Left cardiac atrium (tissue), 4 donors: ENCODE results near the gene ARID1A. TPM values are rescaled to one million over a fixed set of nuclear protein-coding genes. Genes with fewer than 3 reads are reported as not detected.
A peak's percentile ranks its signal among the peaks of the same experiment; 100 is the strongest.

ENCODE experiments used
- ATAC-seq, 2 donors: fragments of 200-7000 bp; cut with Tn5 transposase; one replicate each; pipeline ENCODE4 v1.9.1; 2020; ENCODE audit warnings: mild to moderate bottlenecking in 2 of 2, moderate library complexity in 2 of 2
- DNase-seq: peaks from one replicate; pipeline ENCODE4 v3.0.0-alpha.2; 2020
- intact Hi-C, 2 donors: fragments of 100-400 bp; cut with DNase I; formaldehyde crosslinking; loops; one replicate each; pipeline versions ENCODE4 v1.14.1 to v1.15.1; 2022 to 2023
- total RNA-seq, 2 donors: library from RNA; stranded (reverse); fragmentation: NEBNext Ultra II Directional; extraction: Animal tissue kit (Norgen Biotek cat#: 25700); gene quantifications; one replicate each; pipeline ENCODE4 v1.2.1, GENCODE V29; 2021
- donor health status: DM: no; HTN: yes; CAD: no.
- donor health status: DM: no; HTN: yes; CAD: no; lungs with severe emphysema.
- donor health status: DM: yes; HTN: yes; CAD: no.
- donor health status: Dilated cardiomyopathy.

Gene ARID1A
- total RNA-seq, 2 donors from 2014 or later = 34.5 to 38.5 TPM

DNA sequence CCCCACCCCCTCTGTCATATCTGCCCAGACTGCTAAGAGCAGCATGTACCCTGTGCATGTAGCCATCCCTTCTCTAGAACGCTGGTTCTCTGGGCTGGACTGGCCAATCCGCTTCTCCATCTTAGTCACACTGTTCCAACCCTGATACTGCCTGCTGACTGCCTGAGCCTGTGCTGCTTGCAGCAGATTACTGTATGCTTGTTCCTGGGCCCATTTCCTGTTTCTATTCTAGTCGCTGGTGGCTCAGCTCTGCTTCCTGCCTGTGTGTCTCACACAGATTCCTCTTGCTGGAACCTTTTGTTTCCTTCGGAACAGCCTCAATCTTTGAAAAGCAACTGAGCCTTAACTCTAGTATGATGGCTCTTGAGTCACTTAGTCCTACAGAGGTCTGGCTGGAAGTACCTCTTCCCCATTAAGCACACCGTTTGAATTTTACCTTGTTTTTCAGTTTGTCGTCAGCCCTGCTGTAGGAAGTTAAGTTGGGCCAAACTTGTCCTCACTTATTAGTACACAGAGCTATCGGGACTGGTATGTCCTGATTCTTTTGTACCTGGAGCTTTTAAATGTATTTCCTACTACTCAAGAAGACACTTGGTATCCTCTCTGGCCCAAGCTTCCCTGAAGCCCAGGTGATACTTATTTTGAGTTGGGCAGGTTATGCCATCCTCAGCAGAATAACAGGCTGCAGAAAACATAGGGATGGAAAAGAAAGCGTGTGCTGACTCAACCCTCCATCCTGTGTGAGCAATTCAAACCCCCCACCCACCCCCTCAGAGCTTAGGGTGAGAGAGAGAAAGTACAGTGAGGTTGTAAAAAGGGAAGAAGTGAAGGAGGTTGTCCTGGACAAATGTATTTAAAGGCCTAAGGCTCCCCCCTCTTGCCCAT is 48.5 kb downstream of the ARID1A start:
- ATAC-seq = peak; percentile 94 to 98
- peak; percentile 80 for DNase-seq
- intact Hi-C loops = no loop called here

DNA sequence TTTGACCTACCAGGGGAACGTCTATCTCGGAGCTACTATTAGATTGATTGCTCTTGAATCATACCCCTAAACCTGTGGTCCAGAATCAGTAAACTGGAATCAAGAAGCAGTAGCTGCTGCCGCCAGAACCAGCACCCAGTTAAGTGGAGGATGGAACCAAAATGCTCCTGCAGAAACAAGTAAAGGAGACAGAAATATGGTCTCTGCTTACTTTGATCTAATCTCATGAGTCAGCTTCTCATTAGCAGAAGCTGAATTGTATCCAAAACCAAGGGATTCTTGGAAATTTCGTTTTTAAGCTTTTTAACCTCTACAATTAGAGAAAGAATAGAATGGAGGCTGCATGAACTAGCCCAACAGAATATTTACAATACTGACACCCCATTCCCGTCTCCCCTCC is 49.4 kb downstream of the ARID1A start:
- ATAC-seq (no peak), DNase-seq (no peak)
- intact Hi-C loops = no loop called here

GRCh38 chr1:26747048-26747447 is 51.2 kb downstream of the ARID1A start:
- intact Hi-C loops = no loop called here
- no peak for DNase-seq
- no peak for ATAC-seq

DNA sequence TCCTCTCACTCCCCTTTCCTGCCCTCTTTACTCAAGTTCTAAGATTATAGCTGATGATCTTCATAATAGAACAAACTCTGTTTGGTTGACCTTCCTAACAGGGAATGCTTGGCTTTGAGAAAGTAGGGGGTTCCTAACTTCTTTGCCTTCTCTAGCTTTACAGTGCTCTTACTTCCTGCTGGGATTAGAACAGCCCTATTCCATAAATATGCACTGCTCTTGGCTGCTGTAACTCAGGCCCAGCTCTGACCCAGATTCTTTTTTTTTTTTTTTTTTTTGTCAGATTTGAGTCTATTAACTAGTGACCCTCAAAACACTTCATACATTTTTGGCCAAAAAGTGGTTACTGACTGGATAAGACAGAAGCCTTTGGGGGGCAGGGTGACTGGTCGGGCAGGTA is 52.5 kb downstream of the ARID1A start:
- intact Hi-C loops = no loop called here
- ATAC-seq = no peak
- no peak for DNase-seq

- no peak for DNase-seq
- ATAC-seq = no peak
- intact Hi-C loops = no loop called here
Observed at GRCh38 chr1:26749458-26749857, 53.6 kb downstream of the ARID1A start.

- DNase-seq (no peak), ATAC-seq (no peak)
- intact Hi-C loops = loop anchor here in 1 of 2 donors (5.0 kb wide), 2 partner anchors 37 to 48 kb away; partner anchors contain the start of gene PIGV
Observed at GRCh38 chr1:26750428-26750827, 54.6 kb downstream of the ARID1A start.

- intact Hi-C loops = loop anchor here in 1 of 2 donors (5.0 kb wide), 2 partner anchors 35 to 50 kb away; partner anchors contain the start of gene PIGV
- DNase-seq = peak; percentile 62
- ATAC-seq = peak in 1 of 2 donors; percentile 17
Observed at GRCh38 chr1:26752519-26752918, 56.7 kb downstream of the ARID1A start.

DNA sequence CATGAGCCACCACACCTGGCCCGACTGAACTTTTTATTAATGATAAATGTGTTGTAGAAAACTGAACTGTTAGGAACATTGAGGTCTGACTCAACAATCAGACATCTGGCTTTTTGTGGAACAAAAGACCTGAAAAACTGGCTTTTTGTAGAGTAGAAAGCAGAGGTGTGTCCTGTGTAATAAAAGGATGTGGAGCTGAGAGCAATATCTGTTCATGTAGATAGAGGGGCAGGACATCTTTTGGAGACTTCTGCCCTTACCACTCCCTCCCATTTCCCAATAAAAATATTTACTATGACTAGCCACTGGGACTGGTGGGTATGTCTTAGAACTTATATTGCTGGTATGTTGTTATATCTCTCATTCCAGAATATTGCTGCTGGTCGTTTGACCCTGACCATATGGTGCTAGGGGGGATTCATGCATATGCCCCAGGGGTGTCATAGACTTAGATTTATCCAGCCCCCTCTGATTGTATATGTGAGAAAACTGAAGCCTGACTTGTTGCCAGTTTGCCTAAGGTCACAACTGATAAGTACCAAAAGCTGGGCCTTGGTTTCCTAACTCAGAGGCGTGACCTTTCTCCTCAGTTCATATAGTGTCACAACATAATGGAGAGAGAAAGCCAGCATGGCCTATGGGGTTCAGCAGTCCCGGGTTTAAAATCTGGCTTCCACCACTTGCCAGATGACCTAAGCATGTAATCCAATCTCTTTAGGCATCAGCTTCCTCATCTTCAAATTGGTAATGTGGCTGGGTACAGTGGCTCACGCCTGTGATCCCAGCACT is 58.5 kb downstream of the ARID1A start:
- no peak for ATAC-seq
- DNase-seq = no peak
- intact Hi-C loops = loop anchor here in 1 of 2 donors (5.0 kb wide), 2 partner anchors 33 to 52 kb away; partner anchors contain the start of gene PIGV

- intact Hi-C loops = no loop called here
- DNase-seq (no peak), ATAC-seq (no peak)
Observed at GRCh38 chr1:26758358-26758757, 62.5 kb downstream of the ARID1A start.

DNA sequence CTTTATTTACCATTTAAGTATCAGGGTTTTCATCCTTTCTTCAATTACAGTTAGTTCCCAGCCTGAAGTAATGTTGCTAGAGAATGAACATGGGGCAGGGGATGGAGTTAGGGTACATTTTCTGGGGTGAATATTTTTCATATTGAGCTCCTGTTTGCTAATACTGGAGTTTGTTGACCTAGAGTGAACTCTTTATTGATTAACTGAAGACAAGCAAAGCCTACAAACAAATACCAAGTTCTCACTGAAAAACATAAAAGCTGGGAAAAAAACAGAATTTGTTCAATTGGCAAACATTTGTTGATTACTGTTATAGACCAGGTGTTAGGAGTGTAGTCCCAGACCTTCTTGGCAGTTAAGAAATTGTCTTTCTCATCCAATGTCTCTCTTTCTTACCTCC is 63.7 kb downstream of the ARID1A start:
- intact Hi-C loops = no loop called here
- ATAC-seq (no peak), DNase-seq (no peak)

DNA sequence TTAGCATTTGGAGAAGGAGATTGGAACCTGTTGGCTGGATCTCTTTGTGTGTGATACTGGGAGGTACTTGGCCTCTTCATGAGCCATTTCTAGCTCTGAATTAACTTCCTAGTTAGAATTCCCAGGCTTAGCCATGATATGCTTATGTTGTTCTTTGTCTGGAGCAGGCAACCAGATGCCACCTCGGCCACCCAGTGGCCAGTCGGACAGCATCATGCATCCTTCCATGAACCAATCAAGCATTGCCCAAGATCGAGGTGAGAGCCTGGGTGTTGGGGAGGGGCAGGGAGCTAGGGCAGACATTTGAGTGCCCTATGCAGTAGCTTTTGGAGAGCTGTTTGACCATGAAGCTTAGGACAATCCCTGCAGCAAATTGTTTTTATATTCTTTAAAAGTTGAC is 65.4 kb downstream of the ARID1A start:
- DNase-seq (no peak), ATAC-seq (no peak)
- intact Hi-C loops = no loop called here

DNA sequence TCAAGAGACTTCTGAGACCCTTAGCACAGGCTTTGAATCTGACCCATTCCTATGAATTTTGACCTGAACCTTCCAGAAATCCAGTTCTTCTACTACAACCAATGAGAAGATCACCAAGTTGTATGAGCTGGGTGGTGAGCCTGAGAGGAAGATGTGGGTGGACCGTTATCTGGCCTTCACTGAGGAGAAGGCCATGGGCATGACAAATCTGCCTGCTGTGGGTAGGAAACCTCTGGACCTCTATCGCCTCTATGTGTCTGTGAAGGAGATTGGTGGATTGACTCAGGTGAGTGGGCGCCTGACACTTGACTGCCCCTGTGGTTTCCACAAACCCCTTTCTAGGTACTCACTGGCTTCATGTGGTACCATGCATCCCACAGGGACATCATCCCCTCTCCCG is 71.9 kb downstream of the ARID1A start:
- DNase-seq (no peak), ATAC-seq (no peak)
- intact Hi-C loops = loop anchor here in 1 of 2 donors (5.0 kb wide), 1 partner anchor 35 kb away; no protein-coding TSS in a partner anchor

DNA sequence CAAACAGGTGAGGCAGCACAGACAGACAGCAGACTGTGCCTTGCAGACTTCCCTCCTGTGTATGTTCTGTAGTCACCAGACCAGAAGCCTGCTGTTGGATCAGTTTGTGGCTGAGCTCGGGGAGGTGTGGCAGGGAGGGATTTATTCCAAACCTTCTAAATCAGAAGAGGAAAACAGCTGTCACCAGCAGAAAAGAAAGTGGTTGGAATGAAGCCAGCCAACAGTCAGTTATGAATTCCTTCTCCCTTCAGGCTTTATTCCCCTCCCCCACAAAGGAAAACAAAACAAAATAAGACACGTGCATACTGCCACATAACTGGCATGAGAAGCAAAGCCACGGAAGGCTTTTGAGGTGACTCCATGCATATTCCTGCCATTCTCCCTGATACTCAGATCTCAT is 72.9 kb downstream of the ARID1A start:
- ATAC-seq = no peak
- no peak for DNase-seq
- intact Hi-C loops = loop anchor here in 1 of 2 donors (5.0 kb wide), 1 partner anchor 36 kb away; no protein-coding TSS in a partner anchor

DNA sequence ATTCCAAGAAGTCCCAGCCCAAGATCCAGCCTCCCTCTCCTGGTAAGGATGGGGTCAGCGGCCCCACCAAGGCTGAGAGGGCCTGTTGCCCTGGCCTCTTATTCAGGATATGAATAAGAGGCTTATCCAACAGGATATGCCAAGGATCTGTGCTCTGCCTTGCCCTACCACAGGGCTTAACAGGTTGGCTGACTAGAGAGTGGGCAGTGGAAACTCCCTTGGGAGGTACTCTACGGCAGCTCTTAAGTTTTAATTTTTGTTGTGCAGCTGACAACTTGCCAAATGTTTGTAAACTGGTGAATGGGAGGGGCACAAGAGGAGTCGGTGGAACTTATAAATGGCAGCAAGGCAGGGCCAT is 75.4 kb downstream of the ARID1A start:
- peak; percentile 13 to 35 for ATAC-seq
- intact Hi-C loops = no loop called here
- no peak for DNase-seq

DNA sequence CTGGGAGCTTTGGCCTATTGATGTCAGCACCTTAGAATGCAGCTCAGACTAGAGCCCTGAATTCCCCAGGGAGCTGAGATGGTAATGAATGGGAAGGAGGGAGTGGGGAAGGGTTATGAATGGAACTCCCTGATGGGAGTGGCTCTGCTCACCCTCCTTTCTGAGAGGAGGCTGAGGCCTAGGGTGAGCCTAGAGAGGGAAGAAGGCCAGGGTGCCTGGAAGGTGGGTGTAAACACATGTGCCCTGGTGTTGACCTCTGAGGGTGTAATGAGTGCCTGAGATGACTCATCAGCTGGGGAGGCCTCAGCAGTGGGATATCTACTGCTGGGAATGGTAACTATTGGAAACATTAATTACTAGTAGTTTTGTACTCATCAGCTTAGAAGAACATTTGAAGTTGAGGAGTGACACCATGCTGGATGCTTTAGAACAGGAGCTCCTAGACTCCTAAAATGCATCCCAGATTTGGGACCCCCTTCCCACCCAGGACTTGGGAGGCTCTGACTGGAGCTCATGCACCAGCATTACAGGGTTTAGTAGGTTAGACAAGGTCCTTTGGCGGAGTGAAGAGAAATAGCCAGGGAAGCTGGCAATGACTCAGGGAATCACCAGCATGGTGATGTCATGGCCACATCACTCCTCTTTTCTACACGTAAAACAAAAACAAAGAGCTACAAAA is 76.0 kb downstream of the ARID1A start:
- intact Hi-C loops = no loop called here
- ATAC-seq (peak; percentile 67 to 93), DNase-seq (peak; percentile 55)

DNA sequence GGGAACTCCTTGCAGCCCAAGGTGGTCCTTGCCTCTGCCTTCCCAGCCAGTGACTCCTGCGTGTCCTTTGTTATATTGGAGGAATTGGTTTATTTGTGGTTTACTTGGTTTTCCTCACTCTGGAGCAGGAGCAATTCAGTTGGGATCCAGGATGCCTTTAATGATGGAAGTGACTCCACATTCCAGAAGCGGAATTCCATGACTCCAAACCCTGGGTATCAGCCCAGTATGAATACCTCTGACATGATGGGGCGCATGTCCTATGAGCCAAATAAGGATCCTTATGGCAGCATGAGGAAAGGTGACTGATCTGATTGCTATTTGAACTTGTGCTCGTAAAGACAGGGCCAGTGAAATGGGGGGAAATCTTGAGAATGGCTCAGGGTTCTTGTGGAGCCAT is 76.9 kb downstream of the ARID1A start:
- intact Hi-C loops = no loop called here
- ATAC-seq (peak in 1 of 2 donors; percentile 5), DNase-seq (no peak)

- ATAC-seq = no peak
- intact Hi-C loops = no loop called here
- DNase-seq = no peak
Observed at GRCh38 chr1:26774462-26774861, 78.6 kb downstream of the ARID1A start.

- DNase-seq (no peak), ATAC-seq (no peak)
- intact Hi-C loops = no loop called here
Observed at GRCh38 chr1:26775666-26776065, 79.9 kb downstream of the ARID1A start.

GRCh38 chr1:26779098-26779668 is 83.4 kb downstream of the ARID1A start:
- DNase-seq = no peak
- no peak for ATAC-seq
- intact Hi-C loops = no loop called here
